ENCODE results near the gene MAP4K3. TPM values are rescaled to one million over a fixed set of nuclear protein-coding genes. Genes with fewer than 3 reads are reported as not detected.

MAP4K3 gene
- total RNA-seq, 1 experiment from 2014 or later: 35.5 TPM

DNA sequence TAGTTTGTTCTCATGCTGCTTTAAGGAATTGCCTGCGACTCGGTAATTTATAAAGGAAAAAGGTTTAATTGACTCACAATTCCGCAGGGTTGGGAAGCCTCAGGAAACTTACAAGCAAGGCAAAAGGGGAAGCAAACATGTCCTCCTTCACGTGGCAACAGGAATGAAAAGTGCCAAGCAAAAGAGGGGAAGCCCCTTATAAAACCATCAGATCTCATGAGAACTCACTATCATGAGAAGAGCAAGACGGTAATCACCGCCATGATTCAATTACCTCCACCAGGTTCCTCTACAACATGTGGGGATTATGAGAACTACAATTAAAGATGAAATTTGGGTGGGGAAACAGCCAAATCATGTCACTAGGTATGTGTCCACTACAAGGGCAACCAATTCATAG lies 53.9 kb downstream of the MAP4K3 start:
- TF ChIP-seq, protein P1, sequence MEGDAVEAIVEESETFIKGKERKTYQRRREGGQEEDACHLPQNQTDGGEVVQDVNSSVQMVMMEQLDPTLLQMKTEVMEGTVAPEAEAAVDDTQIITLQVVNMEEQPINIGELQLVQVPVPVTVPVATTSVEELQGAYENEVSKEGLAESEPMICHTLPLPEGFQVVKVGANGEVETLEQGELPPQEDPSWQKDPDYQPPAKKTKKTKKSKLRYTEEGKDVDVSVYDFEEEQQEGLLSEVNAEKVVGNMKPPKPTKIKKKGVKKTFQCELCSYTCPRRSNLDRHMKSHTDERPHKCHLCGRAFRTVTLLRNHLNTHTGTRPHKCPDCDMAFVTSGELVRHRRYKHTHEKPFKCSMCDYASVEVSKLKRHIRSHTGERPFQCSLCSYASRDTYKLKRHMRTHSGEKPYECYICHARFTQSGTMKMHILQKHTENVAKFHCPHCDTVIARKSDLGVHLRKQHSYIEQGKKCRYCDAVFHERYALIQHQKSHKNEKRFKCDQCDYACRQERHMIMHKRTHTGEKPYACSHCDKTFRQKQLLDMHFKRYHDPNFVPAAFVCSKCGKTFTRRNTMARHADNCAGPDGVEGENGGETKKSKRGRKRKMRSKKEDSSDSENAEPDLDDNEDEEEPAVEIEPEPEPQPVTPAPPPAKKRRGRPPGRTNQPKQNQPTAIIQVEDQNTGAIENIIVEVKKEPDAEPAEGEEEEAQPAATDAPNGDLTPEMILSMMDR (conservative IDR thresholded peaks at IDR 0.05; ENCODE audit: low read depth, low read length): no peak
- no peak for TF ChIP-seq EZH2 (IDR thresholded peaks at IDR 0.05; ENCODE audit: borderline replicate concordance, low read depth, low read length, poor library complexity, severe bottlenecking)
- no peak overlapping the region for H3K4me3 ChIP-seq (ENCODE audit: low read depth, low read length, poor library complexity, severe bottlenecking)
- no peak overlapping the region for H3K27ac ChIP-seq (ENCODE audit: low read depth, low read length, poor library complexity, severe bottlenecking)
- POLR2A ChIA-PET (ENCODE audit: low non-redundant PET): no interaction called here
- peaks cover 17% of the 10 kb centered on the region for H3K4me1 ChIP-seq (ENCODE audit: insufficient read depth, low read length, poor library complexity, severe bottlenecking)
- H3K36me3 ChIP-seq (ENCODE audit: insufficient read depth, low read length, poor library complexity, severe bottlenecking): no peaks in the 10 kb centered on the region
- CTCF ChIA-PET: no interaction called here
- no peaks in the 10 kb centered on the region for H3K27me3 ChIP-seq (replicated peaks; ENCODE audit: insufficient read depth, low read depth, low read length, poor library complexity)
- peaks cover 8% of the 10 kb centered on the region for H3K9me3 ChIP-seq (ENCODE audit: low read depth, low read length, poor library complexity, severe bottlenecking)
- no TSS peak for BruUV-seq (replicated peaks)
- no peak for DNase-seq (ENCODE audit: low spot score)
- intact Hi-C loops (cut with micrococcal nuclease; ENCODE audit: unreplicated experiment): loop anchor here (5.0 kb wide), 1 partner anchor 129 kb away; no protein-coding TSS in a partner anchor

DNA sequence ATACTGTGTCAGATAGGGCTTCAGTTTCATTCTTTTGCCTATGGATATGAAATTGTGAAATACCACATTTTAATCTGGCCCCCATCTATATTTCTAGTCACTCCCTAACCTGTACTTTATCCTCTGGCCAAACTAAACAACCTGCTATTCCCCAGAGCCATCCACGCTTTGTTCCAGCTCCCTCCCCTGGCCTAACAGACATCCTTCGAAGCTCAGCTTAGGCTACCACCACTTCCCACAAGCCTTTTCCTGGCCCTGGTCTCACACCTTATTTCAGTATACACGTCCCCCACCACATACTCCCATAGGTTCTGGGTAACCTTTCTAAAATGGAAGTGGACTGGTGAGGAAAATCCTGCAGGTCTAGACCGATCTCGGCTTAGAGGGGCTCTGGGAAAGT lies 55.4 kb downstream of the MAP4K3 start:
- TF ChIP-seq, protein P1 (conservative IDR thresholded peaks at IDR 0.05; ENCODE audit: low read depth, low read length): no peak
- TF ChIP-seq EZH2 (IDR thresholded peaks at IDR 0.05; ENCODE audit: borderline replicate concordance, low read depth, low read length, poor library complexity, severe bottlenecking): no peak
- H3K4me3 ChIP-seq (ENCODE audit: low read depth, low read length, poor library complexity, severe bottlenecking): no peak overlapping the region
- no peak for DNase-seq (ENCODE audit: low spot score)
- no peaks in the 10 kb centered on the region for H3K36me3 ChIP-seq (ENCODE audit: insufficient read depth, low read length, poor library complexity, severe bottlenecking)
- no peaks in the 10 kb centered on the region for H3K27me3 ChIP-seq (replicated peaks; ENCODE audit: insufficient read depth, low read depth, low read length, poor library complexity)
- H3K27ac ChIP-seq (ENCODE audit: low read depth, low read length, poor library complexity, severe bottlenecking): no peak overlapping the region
- H3K4me1 ChIP-seq (ENCODE audit: insufficient read depth, low read length, poor library complexity, severe bottlenecking): peaks cover 17% of the 10 kb centered on the region
- intact Hi-C loops (cut with micrococcal nuclease; ENCODE audit: unreplicated experiment): loop anchor here (5.0 kb wide), 1 partner anchor 131 kb away; no protein-coding TSS in a partner anchor
- H3K9me3 ChIP-seq (ENCODE audit: low read depth, low read length, poor library complexity, severe bottlenecking): peaks cover 8% of the 10 kb centered on the region
- CTCF ChIA-PET: no interaction called here
- no TSS peak for BruUV-seq (replicated peaks)
- POLR2A ChIA-PET (ENCODE audit: low non-redundant PET): no interaction called here

DNA sequence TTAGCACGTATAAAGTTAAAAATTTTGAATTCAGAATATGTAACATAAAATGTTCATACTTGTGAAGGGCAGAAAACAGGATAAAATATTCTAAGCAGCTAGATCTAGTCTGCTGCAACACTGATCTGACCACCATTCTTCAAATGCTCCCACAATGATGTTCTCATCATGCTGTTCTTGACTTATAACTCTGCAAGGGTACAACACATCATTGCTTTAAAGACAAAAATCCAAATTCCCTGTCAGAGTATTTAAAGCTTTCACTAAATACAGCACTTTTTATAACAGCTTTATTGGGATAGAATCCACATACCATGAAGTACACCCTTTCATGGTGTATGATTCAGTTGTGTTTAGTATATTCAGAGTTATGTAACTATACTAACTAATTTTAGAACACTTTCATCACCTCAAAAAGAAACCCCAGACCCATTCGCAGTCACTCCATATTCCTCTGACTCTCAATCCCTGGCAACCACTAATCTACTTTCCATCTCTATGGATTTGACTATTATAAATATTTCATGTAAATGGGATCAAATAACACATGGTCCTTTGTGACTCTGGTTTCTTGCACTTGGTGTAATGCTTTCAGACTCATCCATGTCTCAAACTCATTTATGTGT lies 56.4 kb downstream of the MAP4K3 start:
- intact Hi-C loops (cut with micrococcal nuclease; ENCODE audit: unreplicated experiment): loop anchor here (5.0 kb wide), 1 partner anchor 132 kb away; no protein-coding TSS in a partner anchor
- no peaks in the 10 kb centered on the region for H3K27me3 ChIP-seq (replicated peaks; ENCODE audit: insufficient read depth, low read depth, low read length, poor library complexity)
- H3K9me3 ChIP-seq (ENCODE audit: low read depth, low read length, poor library complexity, severe bottlenecking): no peaks in the 10 kb centered on the region
- no peak overlapping the region for H3K4me3 ChIP-seq (ENCODE audit: low read depth, low read length, poor library complexity, severe bottlenecking)
- POLR2A ChIA-PET (ENCODE audit: low non-redundant PET): interaction anchor here (0.7 kb wide), 1 partner anchor 259 kb away, joined by 3 read pairs; no protein-coding TSS in a partner anchor
- CTCF ChIA-PET: interaction anchor here (1.3 to 1.6 kb wide), 3 partner anchors 131 to 349 kb away, joined by 4 to 6 read pairs (median 5); no protein-coding TSS in a partner anchor
- no TSS peak for BruUV-seq (replicated peaks)
- H3K27ac ChIP-seq (ENCODE audit: low read depth, low read length, poor library complexity, severe bottlenecking): no peak overlapping the region
- H3K36me3 ChIP-seq (ENCODE audit: insufficient read depth, low read length, poor library complexity, severe bottlenecking): no peaks in the 10 kb centered on the region
- peaks cover 17% of the 10 kb centered on the region for H3K4me1 ChIP-seq (ENCODE audit: insufficient read depth, low read length, poor library complexity, severe bottlenecking)
- TF ChIP-seq, protein P1 (conservative IDR thresholded peaks at IDR 0.05; ENCODE audit: low read depth, low read length): no peak
- TF ChIP-seq EZH2 (IDR thresholded peaks at IDR 0.05; ENCODE audit: borderline replicate concordance, low read depth, low read length, poor library complexity, severe bottlenecking): no peak
- DNase-seq (ENCODE audit: low spot score): no peak

Data from A673 (cell line).